Left lung (tissue), 10 donors: ENCODE measurements around the gene PPARA. TPM values are rescaled to one million over a fixed set of nuclear protein-coding genes. Genes with fewer than 3 reads are reported as not detected.

ENCODE experiments used
- ATAC-seq: fragments of 200-7000 bp; cut with Tn5 transposase; one replicate; pipeline ENCODE4 v1.9.1; 2020; ENCODE audit warnings: moderate library complexity
- DNase-seq, 4 donors: peaks; one replicate each; pipeline ENCODE4 v3.0.0-alpha.2; 2013 to 2020
- H3K27ac ChIP-seq, 2 donors: fragments of 200-600 bp; sonication (generic) in 1 of 2; one replicate each; pipeline versions ENCODE4 v1.5.0 to v1.8.0; 2020 to 2021
- H3K27me3 ChIP-seq, 2 donors: fragments of 200-600 bp; sonication (generic) in 1 of 2; one replicate each; pipeline versions ENCODE4 v1.5.0 to v1.8.0; 2020 to 2021
- H3K36me3 ChIP-seq, 2 donors: fragments of 200-600 bp; sonication (generic) in 1 of 2; one replicate each; pipeline versions ENCODE4 v1.5.0 to v1.8.0; 2020 to 2021
- H3K4me1 ChIP-seq, 2 donors: fragments of 200-600 bp; one replicate each; pipeline ENCODE4 v1.8.0; 2021
- H3K4me3 ChIP-seq, 2 donors: fragments of 200-600 bp; sonication (generic) in 1 of 2; one replicate each; pipeline versions ENCODE4 v1.5.0 to v1.8.0; 2020 to 2021; ENCODE audit warnings: mild to moderate bottlenecking in 1 of 2
- H3K9me3 ChIP-seq, 2 donors: fragments of 200-600 bp; sonication (generic) in 1 of 2; one replicate each; pipeline versions ENCODE4 v1.5.0 to v1.8.0; 2020 to 2021
- CTCF ChIP-seq, 2 donors: fragments of 200-600 bp; sonication (generic) in 1 of 2; IDR thresholded peaks; one replicate each; pipeline versions ENCODE4 v1.5.0 to v1.8.0; 2021; ENCODE audit warnings: antibody characterized with exemption in 2 of 2
- intact Hi-C, 2 donors: fragments of 100-400 bp; cut with DNase I; formaldehyde crosslinking; loops; one replicate each; pipeline versions ENCODE4 v1.11.2 to v1.14.2; 2022
- polyA plus RNA-seq, 6 donors: library from polyadenylated mRNA; unstranded; fragments of 120-200 nt; gene quantifications; one replicate each; pipeline ENCODE4 v1.2.1, GENCODE V29; 2013; ENCODE audit not compliant: insufficient read length in 6 of 6
- total RNA-seq, 2 donors: library from RNA; stranded (reverse); fragmentation: NEBNext Ultra II Directional; extraction: Animal tissue kit (Norgen Biotek cat#: 25700); gene quantifications; one replicate each; pipeline ENCODE4 v1.2.1, GENCODE V29; 2021
- donor health status: DM: no; HTN: yes; CAD: no.
- donor health status: DM: no; HTN: no; CAD: no.

Gene PPARA
- total and polyA plus RNA-seq, 8 donors = 13.8 to 22.3 (median 15.8) TPM

GRCh38 chr22:46250783-46251125 lies 100.4 kb downstream of the PPARA start:
- intact Hi-C loops = no loop called here
- no peaks in the 10 kb centered on the region for H3K36me3 ChIP-seq
- ATAC-seq = peak; percentile 12

GRCh38 chr22:46251266-46251665 lies 100.9 kb downstream of the PPARA start:
- ATAC-seq = no peak

More at GRCh38 chr22:46250783-46251125, 100.4 kb downstream of the PPARA start:
- H3K4me3 ChIP-seq = peak overlapping the region; percentile 71 to 75
- H3K4me1 ChIP-seq = peaks cover 6 to 19% of the 10 kb centered on the region in 2 donors
- no peak for TF ChIP-seq CTCF (IDR thresholded peaks at IDR 0.05)
- no peaks in the 10 kb centered on the region for H3K9me3 ChIP-seq
- H3K27me3 ChIP-seq = no peaks in the 10 kb centered on the region
- peak in 1 of 4 donors; percentile 81 for DNase-seq
- H3K27ac ChIP-seq = peak overlapping the region; percentile 83 to 91

GRCh38 chr22:46251816-46252380 lies 101.6 kb downstream of the PPARA start:
- H3K27ac ChIP-seq = no peak overlapping the region
- H3K9me3 ChIP-seq = no peaks in the 10 kb centered on the region
- H3K27me3 ChIP-seq = no peaks in the 10 kb centered on the region
- ATAC-seq (no peak), DNase-seq (no peak)
- no peak overlapping the region for H3K4me3 ChIP-seq
- peaks cover 6 to 19% of the 10 kb centered on the region in 2 donors for H3K4me1 ChIP-seq
- no peak for TF ChIP-seq CTCF (IDR thresholded peaks at IDR 0.05)
- no peaks in the 10 kb centered on the region for H3K36me3 ChIP-seq
- intact Hi-C loops = no loop called here

More at GRCh38 chr22:46251266-46251665, 100.9 kb downstream of the PPARA start:
- Histone ChIP-seq H3K4me1 (peaks cover 6 to 19% of the 10 kb centered on the region in 2 donors), H3K27ac (peak overlapping the region in 1 of 2 donors; percentile 91), H3K4me3 (peak overlapping the region; percentile 71 to 75), H3K9me3 (no peaks in the 10 kb centered on the region), H3K27me3 (no peaks in the 10 kb centered on the region), H3K36me3 (no peaks in the 10 kb centered on the region)
- intact Hi-C loops = no loop called here
- no peak for DNase-seq
- no peak for TF ChIP-seq CTCF (IDR thresholded peaks at IDR 0.05)

- intact Hi-C loops = no loop called here
These were observed 106.1 kb downstream of the PPARA start for GRCh38 chr22:46256358-46256958.

More at GRCh38 chr22:46256358-46256958, 106.1 kb downstream of the PPARA start:
- Histone ChIP-seq H3K4me3 (no peak overlapping the region), H3K4me1 (peaks cover 0 to 15% of the 10 kb centered on the region in 2 donors), H3K9me3 (no peaks in the 10 kb centered on the region), H3K27me3 (peaks cover 0 to 6% of the 10 kb centered on the region in 2 donors), H3K36me3 (no peaks in the 10 kb centered on the region), H3K27ac (no peak overlapping the region)
- TF ChIP-seq CTCF (IDR thresholded peaks at IDR 0.05) = no peak
- ATAC-seq = no peak
- DNase-seq = no peak
